Peyer's patch (tissue), 4 donors: ENCODE data around the gene DOCK8. TPM values are rescaled to one million over a fixed set of nuclear protein-coding genes. Genes with fewer than 3 reads are reported as not detected.

Experiments used
- DNase-seq, 3 donors: peaks; one replicate each; pipeline ENCODE4 v3.0.0-alpha.2; 2017 to 2019
- H3K27ac ChIP-seq, 4 donors: fragments of 200-600 bp; sonication (generic); one replicate each; pipeline ENCODE4 v1.5.1; 2016 to 2019
- H3K27me3 ChIP-seq, 2 donors: fragments of 200-600 bp; sonication (generic); one replicate each; pipeline ENCODE4 v1.5.1; 2019
- H3K36me3 ChIP-seq, 3 donors: fragments of 200-600 bp; sonication (generic); one replicate each; pipeline ENCODE4 v1.5.1; 2016 to 2019
- H3K4me1 ChIP-seq, 4 donors: fragments of 200-600 bp; sonication (generic); one replicate each; pipeline ENCODE4 v1.5.1; 2016 to 2019
- H3K4me3 ChIP-seq, 4 donors: fragments of 200-600 bp; sonication (generic); 1 replicate in 3 of 4; 2 replicates in 1 of 4; pipeline ENCODE4 v1.5.1; 2016 to 2019; ENCODE audit warnings: mild to moderate bottlenecking in 1 of 4
- H3K9me3 ChIP-seq, 4 donors: fragments of 200-600 bp; sonication (generic); one replicate each; pipeline ENCODE4 v1.5.1; 2016 to 2019; ENCODE audit warnings: mild to moderate bottlenecking in 1 of 4
- POLR2A ChIP-seq, 2 donors: fragments of 450-650 bp; IDR thresholded peaks; one replicate each; pipeline ENCODE4 v1.5.1; 2017; ENCODE audit warnings: antibody characterized with exemption in 2 of 2, mild to moderate bottlenecking in 2 of 2, moderate library complexity in 2 of 2
- total RNA-seq, 4 donors: library from RNA; depleted of rRNA; stranded (reverse); fragments of >200 nt; gene quantifications; one replicate each; pipeline ENCODE4 v1.1.0, GENCODE V29; 2016
- TF ChIP-seq, protein P1 (sequence below), 6 experiments: fragments of 450-650 bp in 4 of 6; fragments of 200-600 bp in 2 of 6; sonication (generic) in 1 of 6; IDR thresholded peaks; one replicate each; pipeline ENCODE4 v1.5.1; 2017 to 2019; ENCODE audit warnings: antibody characterized with exemption in 6 of 6, mild to moderate bottlenecking in 3 of 6, moderate library complexity in 1 of 6

The DOCK8 gene
- total RNA-seq, 4 donors from 2014 or later: 14.4 to 119 (median 19.9) TPM

DNA sequence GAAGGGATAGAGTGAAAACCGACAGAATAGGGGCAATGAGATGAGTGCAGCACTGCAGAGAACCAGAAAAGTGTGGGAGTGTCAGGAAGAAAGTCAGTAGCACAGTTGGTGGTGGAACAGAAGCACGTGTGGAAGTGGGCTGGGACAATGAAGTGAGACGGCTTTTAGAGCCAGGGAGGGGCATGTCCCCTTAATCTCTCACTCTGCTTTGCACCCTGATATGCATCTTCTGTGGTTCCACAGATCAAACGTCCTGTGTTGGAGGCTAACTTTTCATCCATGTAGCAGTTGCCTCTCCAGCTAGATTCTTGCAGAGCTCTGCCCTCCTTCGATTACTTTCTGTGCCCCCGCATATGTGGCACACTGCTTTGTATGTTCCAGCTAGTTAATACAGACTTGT, 163.6 kb downstream of the DOCK8 start:
- no peak for DNase-seq
- H3K36me3 ChIP-seq: peaks cover 0 to 8% (median 0%) of the 10 kb centered on the region in 3 donors
- no peaks in the 10 kb centered on the region for H3K9me3 ChIP-seq
- no peak overlapping the region for H3K4me3 ChIP-seq
- H3K4me1 ChIP-seq: no peaks in the 10 kb centered on the region
- TF ChIP-seq, protein P1, sequence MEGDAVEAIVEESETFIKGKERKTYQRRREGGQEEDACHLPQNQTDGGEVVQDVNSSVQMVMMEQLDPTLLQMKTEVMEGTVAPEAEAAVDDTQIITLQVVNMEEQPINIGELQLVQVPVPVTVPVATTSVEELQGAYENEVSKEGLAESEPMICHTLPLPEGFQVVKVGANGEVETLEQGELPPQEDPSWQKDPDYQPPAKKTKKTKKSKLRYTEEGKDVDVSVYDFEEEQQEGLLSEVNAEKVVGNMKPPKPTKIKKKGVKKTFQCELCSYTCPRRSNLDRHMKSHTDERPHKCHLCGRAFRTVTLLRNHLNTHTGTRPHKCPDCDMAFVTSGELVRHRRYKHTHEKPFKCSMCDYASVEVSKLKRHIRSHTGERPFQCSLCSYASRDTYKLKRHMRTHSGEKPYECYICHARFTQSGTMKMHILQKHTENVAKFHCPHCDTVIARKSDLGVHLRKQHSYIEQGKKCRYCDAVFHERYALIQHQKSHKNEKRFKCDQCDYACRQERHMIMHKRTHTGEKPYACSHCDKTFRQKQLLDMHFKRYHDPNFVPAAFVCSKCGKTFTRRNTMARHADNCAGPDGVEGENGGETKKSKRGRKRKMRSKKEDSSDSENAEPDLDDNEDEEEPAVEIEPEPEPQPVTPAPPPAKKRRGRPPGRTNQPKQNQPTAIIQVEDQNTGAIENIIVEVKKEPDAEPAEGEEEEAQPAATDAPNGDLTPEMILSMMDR (IDR thresholded peaks at IDR 0.05): no peak
- no peak for TF ChIP-seq POLR2A (IDR thresholded peaks at IDR 0.05)
- no peaks in the 10 kb centered on the region for H3K27me3 ChIP-seq
- no peak overlapping the region for H3K27ac ChIP-seq

DNA sequence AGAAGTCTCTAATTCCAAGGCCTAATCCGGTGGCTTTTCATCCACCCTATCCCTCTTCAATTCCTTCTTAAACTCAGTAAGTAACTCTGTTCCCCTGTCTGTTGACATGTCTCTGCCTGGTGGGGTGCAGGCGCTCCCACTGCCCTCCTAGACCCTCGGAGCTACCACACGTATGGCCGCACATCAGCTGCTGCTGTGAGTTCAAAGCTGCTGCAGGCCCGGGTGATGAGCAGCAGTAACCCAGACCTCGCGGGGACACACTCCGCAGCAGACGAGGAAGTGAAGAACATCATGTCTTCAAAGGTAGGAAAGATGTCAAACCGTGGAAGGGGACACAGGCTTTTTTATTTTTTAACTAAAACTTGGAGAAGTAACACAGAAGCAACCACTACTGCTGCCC, 167.7 kb downstream of the DOCK8 start:
- DNase-seq: no peak
- Histone ChIP-seq H3K36me3 (peaks cover 0 to 8% (median 0%) of the 10 kb centered on the region in 3 donors), H3K4me1 (no peaks in the 10 kb centered on the region), H3K9me3 (no peaks in the 10 kb centered on the region), H3K27me3 (no peaks in the 10 kb centered on the region), H3K27ac (no peak overlapping the region), H3K4me3 (no peak overlapping the region)
- TF ChIP-seq, protein P1 (IDR thresholded peaks at IDR 0.05): no peak
- TF ChIP-seq POLR2A (IDR thresholded peaks at IDR 0.05): no peak

DNA sequence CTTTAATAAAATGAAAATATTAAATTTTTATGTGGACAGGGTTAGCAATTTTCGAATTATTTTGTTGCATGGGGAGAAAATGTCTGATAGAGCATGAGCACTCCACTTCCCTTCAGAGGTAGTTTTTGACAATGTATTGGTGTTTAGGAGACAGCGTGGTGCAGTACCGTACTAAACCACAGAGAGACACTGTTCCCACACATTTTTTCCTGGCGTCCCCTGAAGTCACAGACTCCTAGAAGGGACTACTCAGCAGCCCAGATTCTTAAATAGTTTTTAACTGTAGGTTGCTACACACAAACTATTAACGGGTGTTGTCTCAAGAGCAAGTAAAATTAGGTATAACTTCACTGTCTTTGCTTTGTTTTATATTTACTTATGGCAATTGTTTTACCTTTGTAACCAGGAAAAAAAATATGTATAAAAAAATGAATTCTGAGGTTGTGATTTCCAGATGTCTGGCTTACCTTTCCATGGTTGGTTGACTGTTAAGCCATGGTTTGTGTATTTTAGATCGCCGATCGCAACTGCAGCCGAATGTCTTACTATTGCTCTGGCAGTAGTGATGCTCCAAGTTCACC, 171.2 kb downstream of the DOCK8 start:
- no peak overlapping the region for H3K27ac ChIP-seq
- no peak for TF ChIP-seq POLR2A (IDR thresholded peaks at IDR 0.05)
- TF ChIP-seq, protein P1 (IDR thresholded peaks at IDR 0.05): peak in 5 of 6 experiments; percentile 58 to 96 (median 91)
- H3K27me3 ChIP-seq: no peaks in the 10 kb centered on the region
- DNase-seq: peak in 1 of 3 donors; percentile 61
- no peak overlapping the region for H3K4me3 ChIP-seq
- H3K36me3 ChIP-seq: peaks cover 0 to 7% (median 0%) of the 10 kb centered on the region in 3 donors
- no peaks in the 10 kb centered on the region for H3K4me1 ChIP-seq
- no peaks in the 10 kb centered on the region for H3K9me3 ChIP-seq

DNA sequence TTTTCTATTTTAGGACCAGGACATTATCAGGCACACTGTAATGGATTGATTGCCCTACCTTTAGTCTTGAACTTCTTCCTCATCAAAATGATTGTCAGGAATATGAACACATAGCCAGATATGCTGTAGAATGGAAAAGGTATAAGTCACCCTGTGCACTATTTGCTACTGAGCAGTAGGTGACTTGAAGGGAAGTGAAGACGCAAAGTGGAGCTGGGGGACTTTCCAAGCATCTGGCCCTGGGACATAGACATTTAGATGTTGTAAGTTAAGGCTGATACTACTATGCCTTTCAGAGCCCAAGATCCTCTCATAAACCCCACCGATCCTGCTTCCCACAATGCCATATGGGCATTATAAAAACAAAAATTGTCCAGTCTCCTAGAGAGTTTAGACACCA, 174.5 kb downstream of the DOCK8 start:
- peaks cover 0 to 9% (median 0%) of the 10 kb centered on the region in 3 donors for H3K36me3 ChIP-seq
- no peaks in the 10 kb centered on the region for H3K4me1 ChIP-seq
- no peak for DNase-seq
- no peak overlapping the region for H3K27ac ChIP-seq
- H3K9me3 ChIP-seq: no peaks in the 10 kb centered on the region
- H3K27me3 ChIP-seq: no peaks in the 10 kb centered on the region
- TF ChIP-seq, protein P1 (IDR thresholded peaks at IDR 0.05): no peak
- no peak for TF ChIP-seq POLR2A (IDR thresholded peaks at IDR 0.05)
- no peak overlapping the region for H3K4me3 ChIP-seq

DNA sequence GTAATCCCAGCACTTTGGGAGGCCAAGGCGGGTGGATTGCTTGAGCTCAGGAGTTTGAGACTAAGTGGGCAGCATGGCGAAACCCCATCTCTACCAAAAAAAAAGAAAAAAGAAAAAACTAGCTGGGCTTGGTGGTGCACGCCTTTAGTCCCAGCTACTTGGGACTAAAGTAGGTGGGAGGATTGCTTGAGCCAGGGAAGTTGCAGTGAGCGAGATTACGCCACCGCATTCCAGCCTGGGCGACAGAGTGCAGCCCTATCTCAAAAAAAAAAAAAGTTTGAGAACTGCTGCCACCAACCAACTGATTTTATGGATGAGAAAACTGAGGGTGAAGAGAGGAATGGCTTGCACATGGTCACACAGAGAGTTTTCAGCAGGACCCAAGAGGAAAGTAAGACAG, 175.1 kb downstream of the DOCK8 start:
- no peaks in the 10 kb centered on the region for H3K9me3 ChIP-seq
- H3K27me3 ChIP-seq: no peaks in the 10 kb centered on the region
- DNase-seq: no peak
- no peak overlapping the region for H3K27ac ChIP-seq
- TF ChIP-seq, protein P1 (IDR thresholded peaks at IDR 0.05): no peak
- TF ChIP-seq POLR2A (IDR thresholded peaks at IDR 0.05): no peak
- H3K4me3 ChIP-seq: no peak overlapping the region
- no peaks in the 10 kb centered on the region for H3K4me1 ChIP-seq
- peaks cover 0 to 9% (median 0%) of the 10 kb centered on the region in 3 donors for H3K36me3 ChIP-seq
